GM19023 (cell line): ENCODE measurements around the gene KRTCAP2.

Source experiments
- ATAC-seq: cut with Tn5 transposase; IDR thresholded peaks from one replicate; pipeline ENCODE4 v1.9.1; 2021; ENCODE audit warnings: mild to moderate bottlenecking, moderate library complexity; ENCODE audit not compliant: unreplicated experiment

The KRTCAP2 gene

GRCh38 chr1:155184835-155185782, 12.0 kb upstream of the KRTCAP2 start:
- peak; percentile 78 for ATAC-seq

GRCh38 chr1:155184351-155184811, 11.3 kb upstream of the KRTCAP2 start:
- no peak for ATAC-seq

- ATAC-seq: no peak
These were observed 10.7 kb upstream of the KRTCAP2 start for GRCh38 chr1:155183775-155184221.

- ATAC-seq: no peak
These were observed 9.0 kb upstream of the KRTCAP2 start for GRCh38 chr1:155182052-155182550.

GRCh38 chr1:155181371-155182051, 8.4 kb upstream of the KRTCAP2 start:
- ATAC-seq: no peak

- no peak for ATAC-seq
These were observed 6.3 kb upstream of the KRTCAP2 start for GRCh38 chr1:155179112-155180031.

- ATAC-seq: no peak
These were observed 5.5 kb upstream of the KRTCAP2 start for GRCh38 chr1:155178441-155179111.

- no peak for ATAC-seq
These were observed 4.8 kb upstream of the KRTCAP2 start for GRCh38 chr1:155177918-155178281.

- no peak for ATAC-seq
These were observed 4.3 kb upstream of the KRTCAP2 start for GRCh38 chr1:155177192-155177917.

GRCh38 chr1:155176544-155177071, 3.5 kb upstream of the KRTCAP2 start:
- no peak for ATAC-seq

- no peak for ATAC-seq
These were observed 2.8 kb upstream of the KRTCAP2 start for GRCh38 chr1:155175927-155176371.

- ATAC-seq: no peak
These were observed 2.3 kb upstream of the KRTCAP2 start for GRCh38 chr1:155175281-155175926.

GRCh38 chr1:155174324-155175280, 1.5 kb upstream of the KRTCAP2 start:
- no peak for ATAC-seq

GRCh38 chr1:155173478-155174323, 597 bp upstream of the KRTCAP2 start, which contains the start of gene TRIM46:
Gene TRIM46 (plus strand): TSS chr1:155173849. CDS start chr1:155173967, 118 bp downstream.
- no peak for ATAC-seq

GRCh38 chr1:155171836-155172731, 1.0 kb downstream of the KRTCAP2 start:
- no peak for ATAC-seq
